GM12878 (cell line): ENCODE results near the gene CNKSR3. TPM values are rescaled to one million over a fixed set of nuclear protein-coding genes. Genes with fewer than 3 reads are reported as not detected.

ENCODE experiments used
- ATAC-seq: fragments of 200-7000 bp; cut with Tn5 transposase; 3 replicates; pipeline ENCODE4 v1.9.1; 2020; ENCODE audit warnings: mild to moderate bottlenecking, moderate library complexity
- BruUV-seq: library from RNA; stranded (reverse); fragments of 400-500 nt; replicated peaks from 2 replicates; lab custom pipeline; 2021; lab: Mats Ljungman, UMichigan
- CTCF ChIA-PET: fragments of 300-600 bp; sonication (Branson Sonifier 250); formaldehyde crosslinking; extraction: SDS; loops from one replicate; lab custom pipeline; 2021; ENCODE audit warnings: inconsistent platforms; lab: Yijun Ruan, JAX
- POLR2A ChIA-PET: fragments of 350-600 bp; formaldehyde crosslinking; extraction: SDS; loops from one replicate; lab custom pipeline; 2021; ENCODE audit warnings: inconsistent platforms; lab: Charles Lee
- RAD21 ChIA-PET: fragments of 300-600 bp; sonication (Branson Sonifier 250); formaldehyde crosslinking; loops from one replicate; lab custom pipeline; 2023; ENCODE audit warnings: antibody characterized with exemption; ENCODE audit not compliant: unreplicated experiment; lab: Charles Lee
- SMC1A ChIA-PET: fragments of 300-600 bp; sonication (Branson Sonifier 250); formaldehyde crosslinking; loops from one replicate; lab custom pipeline; 2023; ENCODE audit not compliant: unreplicated experiment, uncharacterized antibody; lab: Charles Lee
- DNase-seq: peaks from one replicate; pipeline ENCODE4 v3.0.0-alpha.2; 2011; ENCODE audit warnings: low read depth, low spot score
- FAIRE-seq: peaks from 3 replicates; lab custom pipeline; 2011; peaks lifted over from hg19 to GRCh38; lab: Jason Lieb, UNC
- H2AFZ ChIP-seq: 2 replicates; pipeline ENCODE4 v1.6.0; 2011; ENCODE audit warnings: low read depth, low read length, control low read depth; ENCODE audit not compliant: control insufficient read depth
- H3K27ac ChIP-seq: 2 replicates; pipeline ENCODE4 v1.5.1; 2011; ENCODE audit warnings: control low read depth; ENCODE audit not compliant: control insufficient read depth, insufficient read depth
- H3K27me3 ChIP-seq, 2 experiments: replicated peaks in 1 of 2; 2 replicates each; pipeline versions ENCODE4 v1.6.0 to v1.6.1; 2011; ENCODE audit warnings: low read length in 1 of 2; ENCODE audit not compliant: control insufficient read depth in 2 of 2, insufficient read depth in 2 of 2
- H3K36me3 ChIP-seq, 2 experiments: 2 replicates each; pipeline ENCODE4 v1.5.1; 2011; ENCODE audit warnings: low read length in 1 of 2; ENCODE audit not compliant: control insufficient read depth in 2 of 2, insufficient read depth in 2 of 2
- H3K4me1 ChIP-seq: 2 replicates; pipeline ENCODE4 v1.6.1; 2011; ENCODE audit warnings: mild to moderate bottlenecking, low read length, moderate library complexity, mixed read lengths; ENCODE audit not compliant: control insufficient read depth, insufficient read depth
- H3K4me2 ChIP-seq: 2 replicates; pipeline ENCODE4 v1.6.0; 2011; ENCODE audit warnings: control low read depth; ENCODE audit not compliant: control insufficient read depth, insufficient read depth
- H3K4me3 ChIP-seq: fragments of 200-600 bp; sonication (generic); 2 replicates; pipeline ENCODE4 v1.5.1; 2016
- H3K79me2 ChIP-seq: 2 replicates; pipeline ENCODE4 v1.6.0; 2011; ENCODE audit warnings: low read length; ENCODE audit not compliant: control insufficient read depth, insufficient read depth
- H3K9ac ChIP-seq: 2 replicates; pipeline ENCODE4 v1.8.0; 2011; ENCODE audit warnings: low read length, control low read depth, mixed read lengths; ENCODE audit not compliant: control insufficient read depth, insufficient read depth
- H3K9me3 ChIP-seq: replicated peaks from 3 replicates; pipeline ENCODE4 v1.5.1; 2011; ENCODE audit warnings: mild to moderate bottlenecking, low read length; ENCODE audit not compliant: control insufficient read depth, insufficient read depth
- H4K20me1 ChIP-seq: 2 replicates; pipeline ENCODE4 v1.6.0; 2011; ENCODE audit not compliant: control insufficient read depth, insufficient read depth
- BCL11A ChIP-seq: IDR thresholded peaks from 2 replicates; pipeline ENCODE4 v1.6.1; 2011; ENCODE audit warnings: low read depth, low read length
- BCL3 ChIP-seq: IDR thresholded peaks from 2 replicates; pipeline ENCODE4 v1.6.1; 2011; ENCODE audit warnings: borderline replicate concordance, low read depth, mild to moderate bottlenecking, moderate library complexity, low read length; ENCODE audit not compliant: insufficient read depth, poor library complexity, severe bottlenecking
- CEBPZ ChIP-seq: fragments of 150-350 bp; IDR thresholded peaks from 2 replicates; pipeline ENCODE4 v1.6.1; 2016; ENCODE audit warnings: low read depth, low read length
- HDGF ChIP-seq: fragments of 450-650 bp; IDR thresholded peaks from 2 replicates; pipeline ENCODE4 v1.6.1; 2016; ENCODE audit warnings: antibody characterized with exemption
- NFYA ChIP-seq: IDR thresholded peaks from 2 replicates; pipeline ENCODE4 v1.6.1; 2011; ENCODE audit warnings: low read depth, mild to moderate bottlenecking, low read length, improper control_type of control experiment, borderline replicate concordance
- NFYB ChIP-seq: IDR thresholded peaks from 2 replicates; pipeline ENCODE4 v1.6.1; 2011; ENCODE audit warnings: low read depth, mild to moderate bottlenecking, low read length, improper control_type of control experiment, moderate library complexity; ENCODE audit not compliant: insufficient read depth
- NR2C1 ChIP-seq: fragments of 450-650 bp; IDR thresholded peaks from 2 replicates; pipeline ENCODE4 v1.6.1; 2017; ENCODE audit warnings: antibody characterized with exemption, mild to moderate bottlenecking, moderate library complexity
- PBX3 ChIP-seq: IDR thresholded peaks from 2 replicates; pipeline ENCODE4 v1.6.1; 2011; ENCODE audit warnings: mild to moderate bottlenecking, low read depth, low read length, moderate library complexity; ENCODE audit not compliant: insufficient replicate concordance
- RAD21 ChIP-seq: IDR thresholded peaks from 2 replicates; pipeline ENCODE4 v1.6.1; 2011; ENCODE audit warnings: mild to moderate bottlenecking, low read depth, low read length, moderate library complexity; ENCODE audit not compliant: insufficient read depth
- RB1 ChIP-seq: fragments of 450-650 bp; formaldehyde crosslinking; IDR thresholded peaks from 2 replicates; pipeline ENCODE4 v1.6.1; 2017; ENCODE audit warnings: mild to moderate bottlenecking, borderline replicate concordance
- SIN3A ChIP-seq: IDR thresholded peaks from 2 replicates; pipeline ENCODE4 v1.6.1; 2012; ENCODE audit warnings: low read depth, low read length, improper control_type of control experiment
- SIX5 ChIP-seq: IDR thresholded peaks from 2 replicates; pipeline ENCODE4 v1.6.1; 2011; ENCODE audit warnings: mild to moderate bottlenecking, low read depth, low read length, moderate library complexity; ENCODE audit not compliant: severe bottlenecking
- ZNF592 ChIP-seq: fragments of 450-650 bp; IDR thresholded peaks from 2 replicates; pipeline ENCODE4 v1.6.1; 2017; ENCODE audit warnings: mild to moderate bottlenecking, moderate library complexity
- ZZZ3 ChIP-seq: IDR thresholded peaks from 2 replicates; pipeline ENCODE4 v1.6.1; 2011; ENCODE audit warnings: low read depth; ENCODE audit not compliant: control insufficient read depth, insufficient read length
- in situ Hi-C: fragments of 300-500 bp; cut with MboI; formaldehyde crosslinking; loops from 9 replicates; pipeline ENCODE4 v1.14.3; 2018; ENCODE audit warnings: mixed read lengths
- intact Hi-C: fragments of 100-400 bp; cut with micrococcal nuclease; formaldehyde crosslinking; loops from one replicate; pipeline ENCODE4 v1.14.2; 2022; ENCODE audit not compliant: unreplicated experiment
- polyA plus RNA-seq, 11 experiments: library from polyadenylated mRNA; depleted of rRNA in 4 of 11; unstranded in 6 of 11; stranded (reverse) in 5 of 11; fragments of >200 nt; fragmentation: Nextera tagmentation in 4 of 11; fragmentation: Illumina TruSeq in 1 of 11; extraction: Ambion mirVana in 4 of 11; extraction: Trizol in 1 of 11; gene quantifications; 1 replicate in 1 of 11; 2 replicates in 10 of 11; pipeline versions ENCODE4 v1.2.1 to v1.2.3, GENCODE V29; 2011 to 2016; ENCODE audit warnings: inconsistent platforms in 2 of 11, missing spikeins in 2 of 11, low read depth in 1 of 11
- total RNA-seq, 4 experiments: library from RNA; depleted of rRNA in 3 of 4; stranded (reverse); fragments of >200 nt in 3 of 4; fragmentation: Illumina TruSeq in 1 of 4; extraction: Trizol in 1 of 4; gene quantifications; 2 replicates each; pipeline versions ENCODE4 v1.2.1 to v1.2.3, GENCODE V29; 2013 to 2021

The CNKSR3 gene
- total and polyA plus RNA-seq, 10 of the 15 experiments (the other 5 are each of a cell fraction or from before 2014, with no cell fraction given), result under 0.01 to 0.48 (median 0.12) TPM; not detected in 2

GRCh38 chr6:154550779-154551178 lies 40.3 kb upstream of the CNKSR3 start:
- no peaks in the 10 kb centered on the region for H3K9me3 ChIP-seq
- H3K4me2 ChIP-seq, result no peak overlapping the region
- H3K27me3 ChIP-seq, result no peaks in the 10 kb centered on the region; a peak in 2 of 4 replicates
- H2AFZ ChIP-seq, result no peak overlapping the region
- no peaks in the 10 kb centered on the region for H3K79me2 ChIP-seq
- no peak overlapping the region for H3K27ac ChIP-seq
- SMC1A ChIA-PET, result no interaction called here
- intact Hi-C loops, result no loop called here
- POLR2A ChIA-PET, result interaction anchor here (0.6 kb wide), 1 partner anchor 1553 kb away, joined by 3 read pairs; no protein-coding TSS in a partner anchor
- DNase-seq, result no peak
- CTCF ChIA-PET, result interaction anchor here (1.3 kb wide), 1 partner anchor 52 kb away, joined by 4 read pairs; no protein-coding TSS in a partner anchor
- FAIRE-seq, result no peak
- BruUV-seq, result no TSS peak
- in situ Hi-C loops, result no loop called here
- RAD21 ChIA-PET, result interaction anchor here (0.5 kb wide), 1 partner anchor 92 kb away, joined by 3 read pairs; no protein-coding TSS in a partner anchor
- no peaks in the 10 kb centered on the region for H3K4me1 ChIP-seq
- no peak for ATAC-seq
- H3K4me3 ChIP-seq, result no peak overlapping the region
- H3K9ac ChIP-seq, result no peak overlapping the region
- no peaks in the 10 kb centered on the region for H3K36me3 ChIP-seq
- H4K20me1 ChIP-seq, result no peaks in the 10 kb centered on the region
- TF ChIP-seq NR2C1, result no peak
- TF ChIP-seq SIX5, result no peak
- no peak for TF ChIP-seq RAD21
- no peak for TF ChIP-seq NFYA
- TF ChIP-seq PBX3, result no peak
- TF ChIP-seq CEBPZ, result no peak
- no peak for TF ChIP-seq BCL11A
- no peak for TF ChIP-seq ZNF592
- no peak for TF ChIP-seq HDGF
- TF ChIP-seq BCL3, result no peak
- no peak for TF ChIP-seq ZZZ3
- TF ChIP-seq NFYB, result no peak
- no peak for TF ChIP-seq SIN3A
- TF ChIP-seq RB1, result no peak
